IMR-90 (cell line): ENCODE measurements around the gene PBX4. TPM values are rescaled to one million over a fixed set of nuclear protein-coding genes. Genes with fewer than 3 reads are reported as not detected.

ENCODE experiments used
- ATAC-seq: fragments of 200-7000 bp; cut with Tn5 transposase; 2 replicates; pipeline ENCODE4 v1.9.1; 2020; ENCODE audit warnings: low read depth, mild to moderate bottlenecking, moderate library complexity
- BruUV-seq: library from RNA; stranded (reverse); fragments of 400-500 nt; replicated peaks from 2 replicates; lab custom pipeline; 2021; lab: Mats Ljungman, UMichigan
- CTCF ChIA-PET: fragments of 300-600 bp; formaldehyde crosslinking; extraction: SDS; loops from one replicate; lab custom pipeline; 2021; ENCODE audit warnings: antibody characterized with exemption; lab: Yijun Ruan, JAX
- POLR2A ChIA-PET: fragments of 300-600 bp; sonication (Branson Sonifier 250); formaldehyde crosslinking; loops from one replicate; lab custom pipeline; 2022; ENCODE audit warnings: antibody characterized with exemption; ENCODE audit not compliant: unreplicated experiment; lab: Charles Lee
- DNase-seq: peaks from one replicate; pipeline ENCODE4 v3.0.0; 2013
- H2AFZ ChIP-seq: replicated peaks from 2 replicates; pipeline ENCODE3; 2013; ENCODE audit warnings: low read length, mild to moderate bottlenecking; ENCODE audit not compliant: poor library complexity
- H2AK5ac ChIP-seq: 2 replicates; pipeline ENCODE4 v1.6.1; 2013; ENCODE audit warnings: low read depth, low read length, inconsistent platforms
- H2AK9ac ChIP-seq: replicated peaks from 2 replicates; pipeline ENCODE3; 2013; ENCODE audit warnings: mild to moderate bottlenecking, low read depth, low read length, moderate library complexity; ENCODE audit not compliant: poor library complexity
- H2BK120ac ChIP-seq: 2 replicates; pipeline ENCODE4 v1.6.1; 2013; ENCODE audit warnings: low read depth, low read length, inconsistent platforms
- H2BK15ac ChIP-seq: 3 replicates; pipeline ENCODE4 v1.6.1; 2013; ENCODE audit warnings: low read depth, low read length, inconsistent platforms
- H2BK20ac ChIP-seq: 2 replicates; pipeline ENCODE4 v1.6.1; 2013; ENCODE audit warnings: low read depth, mild to moderate bottlenecking, inconsistent platforms, low read length, moderate library complexity
- H2BK5ac ChIP-seq: 2 replicates; pipeline ENCODE4 v1.6.1; 2013; ENCODE audit warnings: mild to moderate bottlenecking, low read depth, low read length, inconsistent platforms; ENCODE audit not compliant: poor library complexity, severe bottlenecking
- H3K14ac ChIP-seq: replicated peaks from 2 replicates; pipeline ENCODE4 v1.6.1; 2013; ENCODE audit warnings: low read depth, low read length, inconsistent platforms
- H3K18ac ChIP-seq: 2 replicates; pipeline ENCODE4 v1.6.1; 2013; ENCODE audit warnings: low read depth, low read length, control low read depth
- H3K23ac ChIP-seq: 2 replicates; pipeline ENCODE4 v1.6.1; 2013; ENCODE audit warnings: low read depth, low read length, inconsistent platforms
- H3K27ac ChIP-seq: 2 replicates; pipeline ENCODE4 v1.5.1; 2013; ENCODE audit warnings: mild to moderate bottlenecking, control low read depth, low read length; ENCODE audit not compliant: insufficient read depth
- H3K27me3 ChIP-seq: 2 replicates; pipeline ENCODE4 v1.6.1; 2013; ENCODE audit warnings: low read length; ENCODE audit not compliant: control insufficient read depth, insufficient read depth
- H3K36me3 ChIP-seq: 2 replicates; pipeline ENCODE4 v1.6.1; 2013; ENCODE audit warnings: low read length, mixed read lengths; ENCODE audit not compliant: control insufficient read depth, insufficient read depth
- H3K4ac ChIP-seq: 2 replicates; pipeline ENCODE4 v1.6.1; 2013; ENCODE audit warnings: low read depth, low read length, inconsistent platforms
- H3K4me1 ChIP-seq: 2 replicates; pipeline ENCODE4 v1.6.1; 2013; ENCODE audit warnings: low read length, mixed read lengths; ENCODE audit not compliant: control insufficient read depth, insufficient read depth
- H3K4me2 ChIP-seq: 2 replicates; pipeline ENCODE4 v1.6.1; 2013; ENCODE audit warnings: low read depth, mild to moderate bottlenecking, control low read depth, low read length, moderate library complexity
- H3K4me3 ChIP-seq: 2 replicates; pipeline ENCODE4 v1.5.1; 2013; ENCODE audit warnings: low read depth, mild to moderate bottlenecking, control low read depth, low read length, moderate library complexity; ENCODE audit not compliant: insufficient read depth
- H3K56ac ChIP-seq: 2 replicates; pipeline ENCODE4 v1.6.1; 2013; ENCODE audit warnings: low read length, inconsistent platforms; ENCODE audit not compliant: insufficient read depth; ENCODE audit errors: extremely low read depth
- H3K79me1 ChIP-seq, 2 experiments: 2 replicates each; pipeline ENCODE4 v1.6.1; 2013; ENCODE audit warnings: low read length in 2 of 2, inconsistent platforms in 1 of 2, low read depth in 1 of 2
- H3K9ac ChIP-seq: 2 replicates; pipeline ENCODE4 v1.6.1; 2013; ENCODE audit warnings: low read depth, low read length, control low read depth
- H3K9me1 ChIP-seq: 2 replicates; pipeline ENCODE4 v1.6.1; 2013; ENCODE audit warnings: low read length, inconsistent platforms; ENCODE audit not compliant: insufficient read depth
- H3K9me3 ChIP-seq: 2 replicates; pipeline ENCODE4 v1.6.1; 2013; ENCODE audit warnings: low read length; ENCODE audit not compliant: control insufficient read depth, insufficient read depth
- H4K20me1 ChIP-seq: 2 replicates; pipeline ENCODE4 v1.6.1; 2013; ENCODE audit warnings: low read length, inconsistent platforms; ENCODE audit not compliant: insufficient read depth
- H4K5ac ChIP-seq: 2 replicates; pipeline ENCODE4 v1.6.1; 2013; ENCODE audit warnings: mild to moderate bottlenecking, low read depth, low read length, control low read depth
- H4K8ac ChIP-seq, 2 experiments: 2 replicates each; pipeline ENCODE4 v1.6.1; 2013; ENCODE audit warnings: low read depth in 2 of 2, low read length in 2 of 2, control low read depth in 1 of 2, inconsistent platforms in 1 of 2
- H4K91ac ChIP-seq: 2 replicates; pipeline ENCODE4 v1.6.1; 2013; ENCODE audit warnings: low read depth, low read length, inconsistent platforms; ENCODE audit not compliant: insufficient read depth
- BHLHE40 ChIP-seq: fragments of 150-350 bp; IDR thresholded peaks from 2 replicates; pipeline ENCODE4 v1.6.1; 2016; ENCODE audit warnings: mild to moderate bottlenecking, low read depth, low read length
- CEBPB ChIP-seq: IDR thresholded peaks from 2 replicates; pipeline ENCODE4 v1.6.1; 2012; ENCODE audit warnings: low read depth, low read length, improper control_type of control experiment
- CTCF ChIP-seq: conservative IDR thresholded peaks from 2 replicates; pipeline ENCODE4 v1.5.1; 2012; ENCODE audit warnings: mild to moderate bottlenecking, low read depth, low read length, improper control_type of control experiment
- FOS ChIP-seq: fragments of 150-350 bp; IDR thresholded peaks from 2 replicates; pipeline ENCODE4 v1.6.1; 2016; ENCODE audit warnings: low read depth, low read length
- MAZ ChIP-seq: IDR thresholded peaks from 2 replicates; pipeline ENCODE4 v1.6.1; 2012; ENCODE audit warnings: low read depth, mild to moderate bottlenecking, low read length, improper control_type of control experiment, moderate library complexity, borderline replicate concordance
- POLR2A ChIP-seq: IDR thresholded peaks from 2 replicates; pipeline ENCODE4 v1.6.1; 2012; ENCODE audit warnings: mild to moderate bottlenecking, low read depth, low read length
- RAD21 ChIP-seq: IDR thresholded peaks from 2 replicates; pipeline ENCODE4 v1.6.1; 2012; ENCODE audit warnings: low read length, improper control_type of control experiment
- RCOR1 ChIP-seq: IDR thresholded peaks from 2 replicates; pipeline ENCODE4 v1.6.1; 2012; ENCODE audit warnings: mild to moderate bottlenecking, low read length, improper control_type of control experiment; ENCODE audit not compliant: insufficient replicate concordance
- RFX5 ChIP-seq: IDR thresholded peaks from 2 replicates; pipeline ENCODE4 v1.8.0; 2012; ENCODE audit warnings: low read depth, mild to moderate bottlenecking, low read length, moderate library complexity
- WGBS, 2 experiments: methylation state at CpG; one replicate each; pipeline versions ENCODE4 v1.1.5 to v1.1.7; 2013; ENCODE audit warnings: missing lambda C conversion rate in 2 of 2; ENCODE audit not compliant: insufficient read length in 1 of 2; ENCODE audit errors: extremely low coverage in 2 of 2; 5-methylcytosine and 5-hydroxymethylcytosine counted together
- dilution Hi-C: fragments of 300-500 bp; cut with HindIII; formaldehyde crosslinking; loops from one replicate; pipeline ENCODE4 v1.14.3; 2018; ENCODE audit warnings: low sequenced_read_pairs; ENCODE audit not compliant: unreplicated experiment
- in situ Hi-C: fragments of 300-500 bp; cut with MboI; formaldehyde crosslinking; loops from 3 replicates; pipeline ENCODE4 v1.14.3; 2019; ENCODE audit warnings: low sequenced_read_pairs, inconsistent platforms, mixed read lengths
- intact Hi-C: fragments of 100-400 bp; cut with micrococcal nuclease; formaldehyde crosslinking; loops from 2 replicates; pipeline ENCODE4 v1.10.0; 2022
- polyA plus RNA-seq, 3 experiments: library from polyadenylated mRNA; depleted of rRNA; stranded (reverse); fragments of >200 nt; gene quantifications; 2 replicates each; pipeline ENCODE4 v1.2.3, GENCODE V29; 2012; ENCODE audit warnings: low replicate concordance in 1 of 3
- total RNA-seq: library from RNA; depleted of rRNA; stranded (reverse); fragments of >200 nt; gene quantifications from 2 replicates; pipeline ENCODE4 v1.2.3, GENCODE V29; 2012
- TF ChIP-seq, protein P1 (sequence below): fragments of 150-350 bp; IDR thresholded peaks from 2 replicates; pipeline ENCODE4 v1.6.1; 2016; ENCODE audit warnings: low read depth, mild to moderate bottlenecking, low read length, moderate library complexity, borderline replicate concordance
- TF ChIP-seq, protein P2 (sequence below): fragments of 150-350 bp; IDR thresholded peaks from 2 replicates; pipeline ENCODE4 v1.6.1; 2017; ENCODE audit warnings: mild to moderate bottlenecking, antibody characterized with exemption, low read length, low read depth

The PBX4 gene
- total and polyA plus RNA-seq, 2 of the 4 experiments (the other 2 are of a cell fraction), result 0.90 to 2.9 TPM

- BruUV-seq, result no TSS peak
- Histone ChIP-seq H3K56ac (no peak overlapping the region), H3K4ac (no peak overlapping the region), H2AK5ac (no peak overlapping the region), H3K9ac (no peak overlapping the region), H3K27me3 (peaks cover 25% of the 10 kb centered on the region), H3K36me3 (no peaks in the 10 kb centered on the region), H2BK15ac (no peak overlapping the region), H3K4me1 (no peaks in the 10 kb centered on the region; the same call in 1 of the 2 replicates), H2AFZ (peak overlapping the region; percentile 84), H3K79me1 (no peaks in the 10 kb centered on the region), H3K27ac (no peak overlapping the region), H4K91ac (no peak overlapping the region), H3K9me3 (no peaks in the 10 kb centered on the region; the same call in 1 of the 2 replicates), H3K4me3 (no peak overlapping the region; the same call in 1 of the 2 replicates), H4K8ac (no peak overlapping the region), H3K9me1 (no peaks in the 10 kb centered on the region), H4K5ac (no peak overlapping the region), H3K4me2 (peak overlapping the region; percentile 78), H3K18ac (no peak overlapping the region), H4K20me1 (no peaks in the 10 kb centered on the region; the same call in 1 of the 2 replicates), H3K14ac (no peak overlapping the region), H2BK120ac (no peak overlapping the region), H3K23ac (no peak overlapping the region), H2BK20ac (no peak overlapping the region), H2AK9ac (peak overlapping the region; percentile 57), H2BK5ac (no peak overlapping the region)
- DNase-seq, result no peak
- ATAC-seq, result peak; percentile 80
- intact Hi-C loops (no loop called here), dilution Hi-C loops (no loop called here), in situ Hi-C loops (loop anchor here (25.0 kb wide), 1 partner anchor 421 kb away; no protein-coding TSS in a partner anchor)
- TF ChIP-seq FOS, result no peak
- TF ChIP-seq RFX5, result no peak
- TF ChIP-seq MAZ, result no peak
- no peak for TF ChIP-seq CEBPB
- TF ChIP-seq RAD21, result no peak
- TF ChIP-seq, protein P1, sequence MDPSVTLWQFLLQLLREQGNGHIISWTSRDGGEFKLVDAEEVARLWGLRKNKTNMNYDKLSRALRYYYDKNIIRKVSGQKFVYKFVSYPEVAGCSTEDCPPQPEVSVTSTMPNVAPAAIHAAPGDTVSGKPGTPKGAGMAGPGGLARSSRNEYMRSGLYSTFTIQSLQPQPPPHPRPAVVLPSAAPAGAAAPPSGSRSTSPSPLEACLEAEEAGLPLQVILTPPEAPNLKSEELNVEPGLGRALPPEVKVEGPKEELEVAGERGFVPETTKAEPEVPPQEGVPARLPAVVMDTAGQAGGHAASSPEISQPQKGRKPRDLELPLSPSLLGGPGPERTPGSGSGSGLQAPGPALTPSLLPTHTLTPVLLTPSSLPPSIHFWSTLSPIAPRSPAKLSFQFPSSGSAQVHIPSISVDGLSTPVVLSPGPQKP, result no peak
- TF ChIP-seq, protein P2, sequence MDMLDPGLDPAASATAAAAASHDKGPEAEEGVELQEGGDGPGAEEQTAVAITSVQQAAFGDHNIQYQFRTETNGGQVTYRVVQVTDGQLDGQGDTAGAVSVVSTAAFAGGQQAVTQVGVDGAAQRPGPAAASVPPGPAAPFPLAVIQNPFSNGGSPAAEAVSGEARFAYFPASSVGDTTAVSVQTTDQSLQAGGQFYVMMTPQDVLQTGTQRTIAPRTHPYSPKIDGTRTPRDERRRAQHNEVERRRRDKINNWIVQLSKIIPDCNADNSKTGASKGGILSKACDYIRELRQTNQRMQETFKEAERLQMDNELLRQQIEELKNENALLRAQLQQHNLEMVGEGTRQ, result no peak
- TF ChIP-seq BHLHE40, result no peak
- TF ChIP-seq POLR2A, result no peak
- TF ChIP-seq CTCF, result no peak
- no peak for TF ChIP-seq RCOR1
- CTCF ChIA-PET, result no interaction called here
- POLR2A ChIA-PET, result interaction anchor here (0.6 kb wide), 1 partner anchor 108 kb away, joined by 3 read pairs; no protein-coding TSS in a partner anchor
- WGBS, 2 experiments, result 3% methylated on average over 7 of the region's 45 CpGs; no CpG with 5 or more reads in 1 of the 2 experiments
Measured at GRCh38 chr19:19540715-19541515, 77.6 kb downstream of the PBX4 start.
